ENCODE measurements around the gene TLE1.

Gene TLE1

GRCh38 chr9:81589392-81589791 is 100.0 kb downstream of the TLE1 start:
- H3K36me3 ChIP-seq, result peaks cover 81% of the 10 kb centered on the region
- no peak for TF ChIP-seq Cebpa-rat (IDR thresholded peaks at IDR 0.05)
- H3K27me3 ChIP-seq, result no peaks in the 10 kb centered on the region
- peaks cover 31% of the 10 kb centered on the region for H3K4me1 ChIP-seq
- H3K9me3 ChIP-seq, result no peaks in the 10 kb centered on the region
- H3K4me3 ChIP-seq, result no peak overlapping the region
- H3K27ac ChIP-seq, result no peak overlapping the region
- H3K9ac ChIP-seq, result no peak overlapping the region
- H3K4me2 ChIP-seq, result no peak overlapping the region
- peaks cover 7% of the 10 kb centered on the region; the same call in 1 of the 2 replicates for H4K20me1 ChIP-seq

- H3K27ac ChIP-seq, result no peak overlapping the region
- no peak overlapping the region for H3K4me2 ChIP-seq
- TF ChIP-seq Cebpa-rat (IDR thresholded peaks at IDR 0.05), result no peak
- H4K20me1 ChIP-seq, result no peaks in the 10 kb centered on the region
- no peaks in the 10 kb centered on the region for H3K27me3 ChIP-seq
- H3K4me1 ChIP-seq, result peaks cover 20% of the 10 kb centered on the region
- no peak overlapping the region for H3K9ac ChIP-seq
- no peaks in the 10 kb centered on the region for H3K9me3 ChIP-seq
- H3K36me3 ChIP-seq, result peaks cover 86% of the 10 kb centered on the region
- H3K4me3 ChIP-seq, result no peak overlapping the region
Observed at GRCh38 chr9:81588148-81588871, 101.0 kb downstream of the TLE1 start.

DNA sequence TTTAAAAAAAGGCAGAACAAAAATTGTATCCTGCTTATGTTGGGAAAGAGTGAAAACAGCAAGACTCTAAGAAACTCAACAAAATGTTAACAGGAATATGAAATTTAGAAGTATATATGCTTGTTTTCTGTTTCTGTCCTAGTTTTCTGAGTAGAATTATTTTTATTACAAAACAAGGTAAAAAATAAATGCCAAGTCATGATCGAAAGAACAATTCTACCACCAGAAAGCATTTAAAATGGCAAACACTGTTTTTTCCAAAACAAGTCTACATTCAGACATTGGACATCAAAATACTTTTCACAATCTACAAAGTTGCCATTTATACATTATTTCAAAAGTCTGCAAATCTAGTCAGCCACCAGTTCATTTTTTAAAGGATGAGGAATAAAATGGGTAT is 102.6 kb downstream of the TLE1 start:
- H3K36me3 ChIP-seq, result peaks cover 91% of the 10 kb centered on the region
- no peaks in the 10 kb centered on the region for H4K20me1 ChIP-seq
- no peak for TF ChIP-seq Cebpa-rat (IDR thresholded peaks at IDR 0.05)
- H3K9ac ChIP-seq, result no peak overlapping the region
- H3K4me1 ChIP-seq, result peaks cover 5% of the 10 kb centered on the region
- H3K4me2 ChIP-seq, result no peak overlapping the region
- H3K27me3 ChIP-seq, result no peaks in the 10 kb centered on the region
- no peak overlapping the region for H3K27ac ChIP-seq
- H3K4me3 ChIP-seq, result no peak overlapping the region
- no peaks in the 10 kb centered on the region for H3K9me3 ChIP-seq

GRCh38 chr9:81585191-81585763 is 104.1 kb downstream of the TLE1 start:
- H3K4me1 ChIP-seq, result no peaks in the 10 kb centered on the region
- H3K27ac ChIP-seq, result no peak overlapping the region
- H3K9me3 ChIP-seq, result no peaks in the 10 kb centered on the region
- no peak overlapping the region for H3K4me3 ChIP-seq
- H3K36me3 ChIP-seq, result peaks cover 85% of the 10 kb centered on the region
- H3K27me3 ChIP-seq, result no peaks in the 10 kb centered on the region
- no peak overlapping the region for H3K9ac ChIP-seq
- H4K20me1 ChIP-seq, result no peaks in the 10 kb centered on the region
- no peak overlapping the region for H3K4me2 ChIP-seq
- TF ChIP-seq Cebpa-rat (IDR thresholded peaks at IDR 0.05), result no peak

DNA sequence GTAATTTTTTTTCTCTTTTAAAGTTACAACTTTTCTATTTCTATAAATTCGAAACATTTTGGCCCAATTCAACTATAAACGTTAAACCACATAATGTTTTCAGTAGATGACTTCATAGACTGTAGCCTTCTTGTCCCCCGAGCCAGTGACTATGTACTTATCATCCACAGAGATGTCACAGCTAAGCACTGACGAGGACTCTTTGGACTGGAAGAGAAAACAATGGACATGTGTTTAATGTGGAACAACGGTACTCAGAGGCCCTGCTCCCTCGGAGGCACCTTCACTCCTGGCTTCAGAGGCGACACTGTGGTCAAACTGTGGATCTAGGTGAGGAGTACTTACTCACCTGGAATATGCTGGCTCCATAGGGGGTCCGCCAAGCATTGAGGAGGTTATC is 105.2 kb downstream of the TLE1 start:
- H3K27ac ChIP-seq, result no peak overlapping the region
- H4K20me1 ChIP-seq, result no peaks in the 10 kb centered on the region
- no peaks in the 10 kb centered on the region for H3K4me1 ChIP-seq
- no peak overlapping the region for H3K4me3 ChIP-seq
- H3K9ac ChIP-seq, result no peak overlapping the region
- H3K4me2 ChIP-seq, result no peak overlapping the region
- peaks cover 79% of the 10 kb centered on the region for H3K36me3 ChIP-seq
- TF ChIP-seq Cebpa-rat (IDR thresholded peaks at IDR 0.05), result no peak
- no peaks in the 10 kb centered on the region for H3K9me3 ChIP-seq
- no peaks in the 10 kb centered on the region for H3K27me3 ChIP-seq

DNA sequence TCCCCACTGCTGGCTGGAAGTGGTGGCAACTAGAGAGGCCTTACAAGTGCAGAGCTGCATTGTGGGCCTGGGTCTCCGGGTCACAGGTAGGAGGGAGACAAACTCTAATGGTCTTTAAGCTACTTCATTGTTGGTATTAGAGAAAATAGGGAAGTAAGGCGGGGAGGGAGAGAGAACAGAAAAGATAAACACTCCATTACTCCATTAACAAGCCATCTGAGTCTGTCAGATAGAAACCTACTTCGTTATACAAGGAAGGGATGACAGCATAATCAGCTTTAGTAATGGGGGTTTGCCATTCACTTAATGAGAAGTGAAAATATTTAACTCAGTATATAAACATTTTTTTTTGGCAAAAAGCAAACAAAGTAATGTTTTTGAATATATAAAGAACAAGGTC is 107.4 kb downstream of the TLE1 start:
- Histone ChIP-seq H3K4me1 (no peaks in the 10 kb centered on the region), H3K4me2 (no peak overlapping the region), H3K27ac (no peak overlapping the region), H3K9me3 (no peaks in the 10 kb centered on the region), H3K36me3 (peaks cover 60% of the 10 kb centered on the region), H3K9ac (no peak overlapping the region), H4K20me1 (no peaks in the 10 kb centered on the region), H3K27me3 (no peaks in the 10 kb centered on the region), H3K4me3 (no peak overlapping the region)
- TF ChIP-seq Cebpa-rat (IDR thresholded peaks at IDR 0.05), result no peak

- Histone ChIP-seq H3K4me2 (no peak overlapping the region), H3K27ac (no peak overlapping the region), H3K4me3 (no peak overlapping the region), H3K9me3 (no peaks in the 10 kb centered on the region), H3K4me1 (no peaks in the 10 kb centered on the region), H3K27me3 (no peaks in the 10 kb centered on the region), H4K20me1 (no peaks in the 10 kb centered on the region), H3K36me3 (peaks cover 34% of the 10 kb centered on the region), H3K9ac (no peak overlapping the region)
- no peak for TF ChIP-seq Cebpa-rat (IDR thresholded peaks at IDR 0.05)
Observed at GRCh38 chr9:81579381-81579780, 110.0 kb downstream of the TLE1 start.

DNA sequence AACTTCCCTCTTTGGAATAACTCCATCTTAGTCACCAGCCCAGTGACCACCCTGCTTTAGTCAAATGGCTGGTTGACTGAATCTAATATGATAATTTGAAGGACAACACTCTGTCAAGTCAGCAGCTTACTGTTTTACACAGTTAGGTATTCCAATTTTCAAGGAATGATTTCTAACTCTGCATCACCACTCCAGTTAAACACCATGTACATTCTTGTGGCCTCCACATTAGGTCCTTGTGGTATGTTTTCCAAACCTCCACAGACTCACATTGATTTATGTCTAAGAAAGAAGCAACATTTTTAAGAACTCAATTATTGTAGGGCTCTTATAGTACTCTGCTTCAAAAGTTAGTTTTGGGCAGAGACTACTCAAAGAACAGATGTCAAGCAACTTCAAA is 110.7 kb downstream of the TLE1 start:
- H3K4me1 ChIP-seq, result no peaks in the 10 kb centered on the region
- H3K9ac ChIP-seq, result no peak overlapping the region
- no peak overlapping the region for H3K4me3 ChIP-seq
- no peaks in the 10 kb centered on the region for H3K27me3 ChIP-seq
- no peaks in the 10 kb centered on the region for H3K9me3 ChIP-seq
- H3K27ac ChIP-seq, result no peak overlapping the region
- H4K20me1 ChIP-seq, result no peaks in the 10 kb centered on the region
- no peak for TF ChIP-seq Cebpa-rat (IDR thresholded peaks at IDR 0.05)
- H3K36me3 ChIP-seq, result peaks cover 26% of the 10 kb centered on the region
- no peak overlapping the region for H3K4me2 ChIP-seq

DNA sequence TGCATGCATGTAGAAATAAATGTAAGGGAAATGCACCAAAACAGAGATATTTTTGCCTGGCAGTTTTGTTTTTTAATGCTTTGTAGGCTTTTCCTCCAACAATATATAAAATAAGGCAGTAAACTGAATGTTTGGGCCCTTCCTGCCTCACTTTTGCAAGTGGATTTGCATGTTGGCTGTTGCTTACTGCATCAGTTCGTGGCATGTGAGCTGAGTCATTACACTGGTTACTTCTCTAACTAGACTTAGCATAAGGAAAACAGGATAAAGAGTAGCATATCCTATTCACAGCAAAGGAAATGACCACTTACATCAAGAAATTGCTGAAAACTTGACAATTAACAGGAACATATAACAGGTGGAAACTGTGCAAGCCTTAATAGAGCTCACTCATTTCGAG is 113.4 kb downstream of the TLE1 start:
- Histone ChIP-seq H3K4me3 (no peak overlapping the region), H3K36me3 (peaks cover 9% of the 10 kb centered on the region), H3K4me1 (no peaks in the 10 kb centered on the region), H3K27ac (no peak overlapping the region), H3K9ac (no peak overlapping the region), H3K9me3 (no peaks in the 10 kb centered on the region), H4K20me1 (no peaks in the 10 kb centered on the region), H3K27me3 (no peaks in the 10 kb centered on the region), H3K4me2 (no peak overlapping the region)
- TF ChIP-seq Cebpa-rat (IDR thresholded peaks at IDR 0.05), result no peak

GRCh38 chr9:81574405-81574804 is 114.9 kb downstream of the TLE1 start:
- Histone ChIP-seq H4K20me1 (no peaks in the 10 kb centered on the region), H3K36me3 (peaks cover 6% of the 10 kb centered on the region; the same call in 1 of the 2 replicates), H3K4me1 (no peaks in the 10 kb centered on the region), H3K9me3 (no peaks in the 10 kb centered on the region), H3K4me2 (no peak overlapping the region), H3K4me3 (no peak overlapping the region), H3K27me3 (no peaks in the 10 kb centered on the region), H3K9ac (no peak overlapping the region), H3K27ac (no peak overlapping the region)
- TF ChIP-seq Cebpa-rat (IDR thresholded peaks at IDR 0.05), result no peak

Data from BLaER1 (cell line).